Peyer's patch (tissue), 4 donors: ENCODE data around the gene C2.

Source experiments
- POLR2A ChIP-seq, 2 donors: fragments of 450-650 bp; IDR thresholded peaks; one replicate each; pipeline ENCODE4 v1.5.1; 2017; ENCODE audit warnings: antibody characterized with exemption in 2 of 2, mild to moderate bottlenecking in 2 of 2, moderate library complexity in 2 of 2
- TF ChIP-seq, protein P1 (sequence below), 6 experiments: fragments of 450-650 bp in 4 of 6; fragments of 200-600 bp in 2 of 6; sonication (generic) in 1 of 6; IDR thresholded peaks; one replicate each; pipeline ENCODE4 v1.5.1; 2017 to 2019; ENCODE audit warnings: antibody characterized with exemption in 6 of 6, mild to moderate bottlenecking in 3 of 6, moderate library complexity in 1 of 6

DNA sequence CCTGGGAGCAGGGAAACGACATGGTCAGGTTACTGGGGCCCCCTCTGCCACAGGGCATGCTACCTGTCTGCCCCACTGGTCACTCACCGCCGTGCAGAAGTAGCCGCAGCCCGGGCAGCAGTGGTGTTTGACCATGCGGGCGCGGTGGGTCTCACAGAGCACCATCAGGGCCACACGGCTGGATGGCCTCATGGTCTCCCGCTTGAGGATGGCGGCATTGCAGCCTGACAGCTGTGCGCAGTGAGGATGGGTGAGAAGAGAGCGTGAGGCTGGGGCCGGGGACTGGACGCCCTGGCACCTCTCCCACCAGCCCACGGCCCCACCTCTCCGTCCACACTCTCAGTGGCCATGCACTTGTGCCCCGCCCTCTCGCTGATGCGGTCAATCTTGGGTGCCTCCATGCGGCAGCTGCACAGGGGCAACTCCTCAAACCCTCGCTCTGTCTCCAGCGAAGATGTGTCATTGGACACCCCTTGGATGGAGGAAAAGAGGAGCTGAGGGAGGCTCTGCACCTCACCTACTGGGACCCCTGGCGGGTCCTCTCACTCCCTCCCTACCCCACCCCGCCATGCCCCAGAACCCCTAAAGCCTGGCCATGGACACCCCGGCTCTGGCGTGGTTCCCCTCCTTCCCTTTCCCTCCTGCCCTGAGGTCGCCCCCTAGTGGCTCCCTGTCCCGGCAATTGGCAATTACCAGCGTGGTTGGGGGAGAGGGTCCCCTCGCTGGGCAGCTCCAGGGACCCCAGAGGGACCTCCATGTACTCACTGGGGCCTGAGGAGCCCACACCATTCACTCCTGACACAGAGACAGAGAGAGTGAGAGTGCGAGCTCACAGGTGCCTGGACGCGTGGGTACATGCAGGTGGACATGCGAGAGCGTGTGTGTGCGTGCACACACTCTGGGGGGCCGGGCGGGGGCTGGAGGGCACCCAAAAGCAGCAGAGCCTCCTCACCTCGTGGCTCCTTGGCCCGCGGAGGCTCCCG is 39.0 kb upstream of the C2 start:
- no peak for TF ChIP-seq POLR2A (IDR thresholded peaks at IDR 0.05)
- TF ChIP-seq, protein P1, sequence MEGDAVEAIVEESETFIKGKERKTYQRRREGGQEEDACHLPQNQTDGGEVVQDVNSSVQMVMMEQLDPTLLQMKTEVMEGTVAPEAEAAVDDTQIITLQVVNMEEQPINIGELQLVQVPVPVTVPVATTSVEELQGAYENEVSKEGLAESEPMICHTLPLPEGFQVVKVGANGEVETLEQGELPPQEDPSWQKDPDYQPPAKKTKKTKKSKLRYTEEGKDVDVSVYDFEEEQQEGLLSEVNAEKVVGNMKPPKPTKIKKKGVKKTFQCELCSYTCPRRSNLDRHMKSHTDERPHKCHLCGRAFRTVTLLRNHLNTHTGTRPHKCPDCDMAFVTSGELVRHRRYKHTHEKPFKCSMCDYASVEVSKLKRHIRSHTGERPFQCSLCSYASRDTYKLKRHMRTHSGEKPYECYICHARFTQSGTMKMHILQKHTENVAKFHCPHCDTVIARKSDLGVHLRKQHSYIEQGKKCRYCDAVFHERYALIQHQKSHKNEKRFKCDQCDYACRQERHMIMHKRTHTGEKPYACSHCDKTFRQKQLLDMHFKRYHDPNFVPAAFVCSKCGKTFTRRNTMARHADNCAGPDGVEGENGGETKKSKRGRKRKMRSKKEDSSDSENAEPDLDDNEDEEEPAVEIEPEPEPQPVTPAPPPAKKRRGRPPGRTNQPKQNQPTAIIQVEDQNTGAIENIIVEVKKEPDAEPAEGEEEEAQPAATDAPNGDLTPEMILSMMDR (IDR thresholded peaks at IDR 0.05) = peak in 4 of 6 experiments; percentile 52 to 75 (median 64)
